ENCODE results near the gene PRMT7. TPM values are rescaled to one million over a fixed set of nuclear protein-coding genes. Genes with fewer than 3 reads are reported as not detected.
A peak's percentile ranks its signal among the peaks of the same experiment; 100 is the strongest.

PRMT7 gene
- total and polyA plus RNA-seq, 8 donors, result 29.0 to 66.3 (median 52.6) TPM

DNA sequence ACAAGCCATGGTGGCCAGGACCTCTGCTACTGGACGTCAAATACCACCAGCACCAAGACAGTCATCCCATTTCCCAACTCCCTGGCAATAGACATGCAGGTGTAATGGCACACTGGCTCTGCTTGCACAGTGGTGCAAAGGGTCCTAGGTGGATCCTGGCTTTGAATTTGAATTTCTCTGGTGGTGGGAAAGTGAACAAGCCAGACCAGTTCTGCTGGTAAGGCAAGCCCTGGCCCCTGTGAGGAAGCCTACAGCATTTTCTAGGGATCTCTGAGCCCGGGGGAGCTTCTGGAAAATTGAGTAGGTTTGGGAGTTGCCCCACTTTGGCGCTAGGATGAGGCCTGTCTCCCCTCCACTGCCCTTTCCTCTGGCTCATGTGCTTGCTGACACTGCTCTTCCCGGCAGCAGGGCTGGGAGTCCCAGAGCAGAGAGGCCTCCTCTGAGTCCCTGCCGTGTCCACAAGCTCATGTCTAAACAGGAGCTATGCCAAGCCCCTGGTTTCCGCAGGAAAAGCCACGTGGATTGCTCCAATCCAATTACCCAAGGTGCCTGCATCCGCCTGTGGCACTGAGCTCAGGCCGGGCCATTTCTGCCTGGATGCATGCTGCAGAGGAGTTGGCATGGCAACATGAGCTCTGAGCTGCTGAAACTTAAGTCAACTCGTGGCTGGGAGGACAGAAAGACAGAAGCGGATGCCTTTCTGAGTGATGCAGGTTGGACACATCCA lies 67.0 kb downstream of the PRMT7 start:
- no peak for ATAC-seq
- peak in 1 of 4 donors; percentile 62 for DNase-seq

DNA sequence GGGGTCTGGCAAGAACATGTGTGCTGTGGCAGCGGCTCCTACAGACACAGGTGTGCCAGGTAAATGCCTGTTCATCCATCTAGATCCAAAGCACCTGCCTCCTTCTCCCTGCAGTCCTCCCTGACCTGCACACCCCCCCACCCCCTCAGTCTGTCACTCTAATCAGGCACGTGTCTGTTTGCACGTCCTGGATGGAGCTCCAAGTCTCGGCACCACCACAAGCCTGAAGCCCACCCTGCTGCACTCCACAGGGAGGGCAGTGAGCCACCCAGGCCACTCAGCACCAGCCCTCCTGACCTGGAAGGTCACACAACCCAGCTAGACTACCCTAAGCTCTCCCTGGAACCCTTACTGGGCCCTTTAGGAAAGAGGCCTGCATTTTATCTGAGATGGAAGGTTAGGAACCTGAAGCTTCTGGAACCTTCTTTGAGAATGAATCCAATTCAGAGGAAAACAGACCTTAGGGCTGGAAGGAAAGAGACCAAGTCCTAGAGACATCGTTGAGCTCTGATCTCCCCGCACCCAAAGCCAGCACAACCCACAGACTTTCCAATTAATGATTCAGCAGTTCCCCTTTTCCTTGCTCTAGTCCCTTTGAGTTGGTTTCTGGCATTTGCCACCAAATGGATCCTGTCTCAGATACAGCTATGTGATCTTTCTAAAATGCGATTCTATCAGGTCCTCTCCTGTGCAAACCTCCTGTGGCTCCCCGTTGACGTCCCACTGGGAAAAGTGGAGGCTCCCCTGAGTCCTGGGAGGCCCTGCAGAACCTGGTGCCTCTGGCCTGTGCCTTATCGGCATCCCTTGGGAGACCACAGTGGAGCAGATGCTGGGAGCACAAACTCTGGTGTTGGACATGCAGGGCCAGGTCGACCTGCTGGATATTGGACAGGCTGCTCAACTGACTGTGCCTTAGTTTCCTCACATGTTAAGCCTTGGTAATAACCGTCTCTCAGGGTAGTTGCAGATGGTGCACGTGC lies 67.9 kb downstream of the PRMT7 start:
- Histone ChIP-seq H3K36me3 (no peaks in the 10 kb centered on the region), H3K4me1 (no peaks in the 10 kb centered on the region), H3K9me3 (no peaks in the 10 kb centered on the region), H3K4me3 (no peak overlapping the region), H3K27me3 (no peaks in the 10 kb centered on the region), H3K27ac (no peak overlapping the region)
- intact Hi-C loops (cut with DNase I), result no loop called here
- DNase-seq, result peak in 1 of 4 donors; percentile 40
- TF ChIP-seq, protein P1, sequence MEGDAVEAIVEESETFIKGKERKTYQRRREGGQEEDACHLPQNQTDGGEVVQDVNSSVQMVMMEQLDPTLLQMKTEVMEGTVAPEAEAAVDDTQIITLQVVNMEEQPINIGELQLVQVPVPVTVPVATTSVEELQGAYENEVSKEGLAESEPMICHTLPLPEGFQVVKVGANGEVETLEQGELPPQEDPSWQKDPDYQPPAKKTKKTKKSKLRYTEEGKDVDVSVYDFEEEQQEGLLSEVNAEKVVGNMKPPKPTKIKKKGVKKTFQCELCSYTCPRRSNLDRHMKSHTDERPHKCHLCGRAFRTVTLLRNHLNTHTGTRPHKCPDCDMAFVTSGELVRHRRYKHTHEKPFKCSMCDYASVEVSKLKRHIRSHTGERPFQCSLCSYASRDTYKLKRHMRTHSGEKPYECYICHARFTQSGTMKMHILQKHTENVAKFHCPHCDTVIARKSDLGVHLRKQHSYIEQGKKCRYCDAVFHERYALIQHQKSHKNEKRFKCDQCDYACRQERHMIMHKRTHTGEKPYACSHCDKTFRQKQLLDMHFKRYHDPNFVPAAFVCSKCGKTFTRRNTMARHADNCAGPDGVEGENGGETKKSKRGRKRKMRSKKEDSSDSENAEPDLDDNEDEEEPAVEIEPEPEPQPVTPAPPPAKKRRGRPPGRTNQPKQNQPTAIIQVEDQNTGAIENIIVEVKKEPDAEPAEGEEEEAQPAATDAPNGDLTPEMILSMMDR (IDR thresholded peaks at IDR 0.05), result no peak
- ATAC-seq, result no peak

More for the DNA sequence above, 67.0 kb downstream of the PRMT7 start:
- Histone ChIP-seq H3K27me3 (no peaks in the 10 kb centered on the region), H3K36me3 (no peaks in the 10 kb centered on the region), H3K4me1 (no peaks in the 10 kb centered on the region), H3K27ac (no peak overlapping the region), H3K4me3 (no peak overlapping the region), H3K9me3 (no peaks in the 10 kb centered on the region)
- TF ChIP-seq, protein P1 (IDR thresholded peaks at IDR 0.05), result no peak
- intact Hi-C loops (cut with DNase I), result no loop called here

DNA sequence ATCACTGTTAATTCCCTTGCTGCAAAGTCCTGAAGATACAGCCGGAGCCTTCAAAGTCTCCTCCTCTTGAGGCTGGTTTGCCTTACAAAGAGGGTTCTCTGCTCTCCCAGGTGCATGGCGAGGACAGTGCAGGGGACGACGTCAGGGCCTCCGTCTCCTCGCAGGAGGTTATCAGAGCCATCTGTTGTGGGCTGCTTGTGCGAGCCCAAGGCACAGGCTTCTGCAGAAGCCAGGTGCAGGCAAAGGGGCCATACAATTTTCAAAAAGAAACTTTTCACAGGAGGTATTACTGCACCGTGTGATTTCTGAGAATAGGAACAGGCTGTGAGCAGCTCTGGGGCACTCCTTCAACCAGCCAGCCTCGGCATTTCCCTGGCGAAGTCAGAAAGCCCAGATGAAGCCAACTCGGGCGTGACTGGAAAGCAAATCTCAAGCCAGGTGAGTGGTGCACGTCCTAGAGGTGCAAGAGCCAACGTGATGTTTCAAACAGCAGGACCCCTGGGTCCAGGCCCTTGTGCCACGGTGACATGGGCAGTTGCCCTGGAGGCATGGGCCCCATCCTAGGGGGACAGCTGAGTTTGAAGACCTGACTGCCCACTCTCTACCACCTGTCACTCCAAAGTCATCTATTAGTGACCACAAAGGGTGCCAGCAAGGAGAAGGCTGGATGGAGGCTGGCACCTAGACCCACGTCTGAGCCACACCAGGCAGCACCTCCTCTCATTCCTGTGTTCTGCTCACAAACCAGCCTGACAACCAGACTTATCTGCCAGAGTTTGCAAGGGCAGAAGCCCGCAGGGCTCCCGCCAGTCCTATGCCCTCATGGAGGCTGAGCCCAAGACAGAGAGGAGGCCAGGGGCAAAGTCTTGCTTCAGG lies 68.9 kb downstream of the PRMT7 start:
- ATAC-seq, result no peak
- DNase-seq, result peak in 1 of 4 donors; percentile 28
- Histone ChIP-seq H3K36me3 (no peaks in the 10 kb centered on the region), H3K27ac (no peak overlapping the region), H3K27me3 (no peaks in the 10 kb centered on the region), H3K4me1 (no peaks in the 10 kb centered on the region), H3K4me3 (no peak overlapping the region), H3K9me3 (no peaks in the 10 kb centered on the region)
- intact Hi-C loops (cut with DNase I), result no loop called here
- TF ChIP-seq, protein P1 (IDR thresholded peaks at IDR 0.05), result no peak

DNA sequence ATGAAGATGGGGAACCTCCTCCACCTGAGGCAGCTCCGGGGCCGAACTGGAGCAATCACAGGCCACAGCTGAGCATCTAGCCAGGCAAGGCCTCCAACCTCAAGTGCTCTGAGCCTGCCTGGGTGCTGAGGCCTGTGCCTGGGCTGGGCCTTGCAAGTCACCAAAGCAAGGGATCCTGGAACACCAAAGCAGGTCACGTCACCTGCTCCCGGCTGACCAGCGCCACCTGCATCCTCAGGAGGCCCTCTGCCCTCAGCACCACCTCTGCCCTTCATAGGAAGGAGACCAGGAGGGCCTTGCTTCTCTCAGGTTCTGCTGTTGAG lies 69.5 kb downstream of the PRMT7 start:
- Histone ChIP-seq H3K4me1 (no peaks in the 10 kb centered on the region), H3K4me3 (no peak overlapping the region), H3K27me3 (no peaks in the 10 kb centered on the region), H3K9me3 (no peaks in the 10 kb centered on the region), H3K27ac (no peak overlapping the region), H3K36me3 (no peaks in the 10 kb centered on the region)
- DNase-seq (peak in 1 of 4 donors; percentile 35), ATAC-seq (no peak)
- TF ChIP-seq, protein P1 (IDR thresholded peaks at IDR 0.05), result no peak
- intact Hi-C loops (cut with DNase I), result no loop called here
